ENCODE results near the gene FAM204A.

DNA sequence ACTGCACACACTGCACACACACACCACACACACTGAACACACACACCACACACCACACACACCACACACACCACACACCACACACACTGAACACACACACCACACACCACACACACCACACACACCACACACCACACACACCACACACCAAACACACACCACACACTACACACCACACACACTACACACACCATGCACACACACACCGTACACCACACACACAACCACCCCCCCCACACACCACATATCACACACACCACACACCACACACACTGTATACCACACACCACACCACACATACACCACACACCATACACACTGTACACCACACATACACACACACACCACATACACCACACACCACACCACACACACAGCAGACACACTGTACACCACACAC lies 59.5 kb downstream of the FAM204A start:
- TF ChIP-seq REST (IDR thresholded peaks at IDR 0.05; ENCODE audit: borderline replicate concordance in 1 of 2, low read depth in 1 of 2, low read length in 2 of 2): no peak
- TF ChIP-seq TEAD2 (CRISPR knock-in tag; IDR thresholded peaks at IDR 0.05): no peak
- TF ChIP-seq, protein P1, sequence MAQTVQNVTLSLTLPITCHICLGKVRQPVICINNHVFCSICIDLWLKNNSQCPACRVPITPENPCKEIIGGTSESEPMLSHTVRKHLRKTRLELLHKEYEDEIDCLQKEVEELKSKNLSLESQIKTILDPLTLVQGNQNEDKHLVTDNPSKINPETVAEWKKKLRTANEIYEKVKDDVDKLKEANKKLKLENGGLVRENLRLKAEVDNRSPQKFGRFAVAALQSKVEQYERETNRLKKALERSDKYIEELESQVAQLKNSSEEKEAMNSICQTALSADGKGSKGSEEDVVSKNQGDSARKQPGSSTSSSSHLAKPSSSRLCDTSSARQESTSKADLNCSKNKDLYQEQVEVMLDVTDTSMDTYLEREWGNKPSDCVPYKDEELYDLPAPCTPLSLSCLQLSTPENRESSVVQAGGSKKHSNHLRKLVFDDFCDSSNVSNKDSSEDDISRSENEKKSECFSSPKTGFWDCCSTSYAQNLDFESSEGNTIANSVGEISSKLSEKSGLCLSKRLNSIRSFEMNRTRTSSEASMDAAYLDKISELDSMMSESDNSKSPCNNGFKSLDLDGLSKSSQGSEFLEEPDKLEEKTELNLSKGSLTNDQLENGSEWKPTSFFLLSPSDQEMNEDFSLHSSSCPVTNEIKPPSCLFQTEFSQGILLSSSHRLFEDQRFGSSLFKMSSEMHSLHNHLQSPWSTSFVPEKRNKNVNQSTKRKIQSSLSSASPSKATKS (CRISPR knock-in tag; IDR thresholded peaks at IDR 0.05): no peak
- TF ChIP-seq SUZ12 (IDR thresholded peaks at IDR 0.05; ENCODE audit: low read depth, low read length): no peak
